ENCODE data around the gene POGK.

The POGK gene

DNA sequence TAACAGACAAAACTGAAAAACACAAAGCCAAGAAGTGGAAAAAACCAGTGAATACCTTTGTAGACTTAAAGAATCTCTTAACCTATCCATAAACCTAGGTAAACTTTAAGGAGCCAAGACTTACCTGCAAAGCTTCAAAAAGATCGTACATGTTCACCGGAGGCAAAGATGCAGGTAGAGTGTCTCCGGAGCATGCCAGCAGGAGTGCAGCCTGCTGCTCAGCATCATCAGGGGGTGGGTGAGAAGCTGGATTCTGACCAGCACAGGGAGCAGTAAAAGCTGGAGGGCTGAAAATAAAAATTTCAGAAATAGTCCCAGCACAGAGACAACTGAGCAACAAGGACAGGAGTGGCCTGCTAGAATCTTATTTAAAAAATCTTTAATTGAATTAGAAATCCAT, 18.7 kb downstream of the POGK start:
- H3K9ac ChIP-seq = no peak overlapping the region
- H3K4me2 ChIP-seq = no peak overlapping the region
- H3K4me1 ChIP-seq (ENCODE audit: low read depth, poor library complexity, severe bottlenecking) = peaks cover 18% of the 10 kb centered on the region
- 0 out of 2 replicates have a peak, but pooled peaks cover 10% of the 10 kb centered on the region for H3K79me2 ChIP-seq (ENCODE audit: insufficient read depth, low read depth)
- H2AFZ ChIP-seq (ENCODE audit: low read depth) = no peak overlapping the region
- H3K27me3 ChIP-seq (ENCODE audit: insufficient read depth, low read depth) = no peaks in the 10 kb centered on the region
- TF ChIP-seq, protein P1, sequence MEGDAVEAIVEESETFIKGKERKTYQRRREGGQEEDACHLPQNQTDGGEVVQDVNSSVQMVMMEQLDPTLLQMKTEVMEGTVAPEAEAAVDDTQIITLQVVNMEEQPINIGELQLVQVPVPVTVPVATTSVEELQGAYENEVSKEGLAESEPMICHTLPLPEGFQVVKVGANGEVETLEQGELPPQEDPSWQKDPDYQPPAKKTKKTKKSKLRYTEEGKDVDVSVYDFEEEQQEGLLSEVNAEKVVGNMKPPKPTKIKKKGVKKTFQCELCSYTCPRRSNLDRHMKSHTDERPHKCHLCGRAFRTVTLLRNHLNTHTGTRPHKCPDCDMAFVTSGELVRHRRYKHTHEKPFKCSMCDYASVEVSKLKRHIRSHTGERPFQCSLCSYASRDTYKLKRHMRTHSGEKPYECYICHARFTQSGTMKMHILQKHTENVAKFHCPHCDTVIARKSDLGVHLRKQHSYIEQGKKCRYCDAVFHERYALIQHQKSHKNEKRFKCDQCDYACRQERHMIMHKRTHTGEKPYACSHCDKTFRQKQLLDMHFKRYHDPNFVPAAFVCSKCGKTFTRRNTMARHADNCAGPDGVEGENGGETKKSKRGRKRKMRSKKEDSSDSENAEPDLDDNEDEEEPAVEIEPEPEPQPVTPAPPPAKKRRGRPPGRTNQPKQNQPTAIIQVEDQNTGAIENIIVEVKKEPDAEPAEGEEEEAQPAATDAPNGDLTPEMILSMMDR (conservative IDR thresholded peaks at IDR 0.05; ENCODE audit: low read depth, low read length) = no peak
- H3K36me3 ChIP-seq (ENCODE audit: insufficient read depth) = 0 out of 2 replicates have a peak, but pooled peaks cover under 1% of the 10 kb centered on the region
- H3K27ac ChIP-seq = no peak overlapping the region
- no peak overlapping the region for H3K4me3 ChIP-seq (IDR thresholded peaks at IDR 0.05; ENCODE audit: insufficient read depth, low read depth, low read length)
- H4K20me1 ChIP-seq (ENCODE audit: insufficient read depth) = peaks cover 8% of the 10 kb centered on the region; the same call in 1 of the 2 replicates

GRCh38 chr1:166858726-166859419, 19.6 kb downstream of the POGK start:
- H3K9ac ChIP-seq = no peak overlapping the region
- no peaks in the 10 kb centered on the region for H3K27me3 ChIP-seq (ENCODE audit: insufficient read depth, low read depth)
- H2AFZ ChIP-seq (ENCODE audit: low read depth) = no peak overlapping the region
- H3K36me3 ChIP-seq (ENCODE audit: insufficient read depth) = no peaks in the 10 kb centered on the region
- no peak overlapping the region for H3K27ac ChIP-seq
- 0 out of 2 replicates have a peak, but pooled peaks cover 3% of the 10 kb centered on the region for H3K79me2 ChIP-seq (ENCODE audit: insufficient read depth, low read depth)
- TF ChIP-seq, protein P1 (conservative IDR thresholded peaks at IDR 0.05; ENCODE audit: low read depth, low read length) = no peak
- H3K4me1 ChIP-seq (ENCODE audit: low read depth, poor library complexity, severe bottlenecking) = peaks cover 18% of the 10 kb centered on the region
- H4K20me1 ChIP-seq (ENCODE audit: insufficient read depth) = peaks cover 8% of the 10 kb centered on the region; the same call in 1 of the 2 replicates
- H3K4me3 ChIP-seq (IDR thresholded peaks at IDR 0.05; ENCODE audit: insufficient read depth, low read depth, low read length) = no peak overlapping the region
- no peak overlapping the region for H3K4me2 ChIP-seq

DNA sequence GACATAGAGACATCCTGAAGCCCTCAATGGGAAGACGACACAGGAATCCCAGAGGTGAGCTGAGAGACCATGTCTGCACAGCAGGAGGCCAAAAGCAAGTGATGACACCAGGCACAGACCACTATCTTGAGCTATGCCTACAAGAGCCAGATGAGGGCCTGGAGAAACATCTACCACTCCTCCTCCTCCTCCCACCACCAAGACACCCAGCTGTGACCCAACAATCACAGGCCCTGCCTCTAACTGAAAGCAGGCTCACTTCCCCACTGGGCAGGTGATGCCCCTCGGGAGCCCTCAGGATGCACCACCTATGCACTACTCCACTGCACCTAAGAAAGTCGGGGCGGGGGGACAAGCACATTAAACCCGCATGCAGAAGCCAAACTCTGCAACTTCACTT, 20.3 kb downstream of the POGK start:
- peaks cover 18% of the 10 kb centered on the region for H3K4me1 ChIP-seq (ENCODE audit: low read depth, poor library complexity, severe bottlenecking)
- H4K20me1 ChIP-seq (ENCODE audit: insufficient read depth) = peaks cover 8% of the 10 kb centered on the region; the same call in 1 of the 2 replicates
- no peaks in the 10 kb centered on the region for H3K79me2 ChIP-seq (ENCODE audit: insufficient read depth, low read depth)
- no peak overlapping the region for H3K4me2 ChIP-seq
- H3K9ac ChIP-seq = no peak overlapping the region
- H2AFZ ChIP-seq (ENCODE audit: low read depth) = no peak overlapping the region
- no peaks in the 10 kb centered on the region for H3K27me3 ChIP-seq (ENCODE audit: insufficient read depth, low read depth)
- TF ChIP-seq, protein P1 (conservative IDR thresholded peaks at IDR 0.05; ENCODE audit: low read depth, low read length) = no peak
- no peak overlapping the region for H3K27ac ChIP-seq
- no peaks in the 10 kb centered on the region for H3K36me3 ChIP-seq (ENCODE audit: insufficient read depth)
- no peak overlapping the region for H3K4me3 ChIP-seq (IDR thresholded peaks at IDR 0.05; ENCODE audit: insufficient read depth, low read depth, low read length)

DNA sequence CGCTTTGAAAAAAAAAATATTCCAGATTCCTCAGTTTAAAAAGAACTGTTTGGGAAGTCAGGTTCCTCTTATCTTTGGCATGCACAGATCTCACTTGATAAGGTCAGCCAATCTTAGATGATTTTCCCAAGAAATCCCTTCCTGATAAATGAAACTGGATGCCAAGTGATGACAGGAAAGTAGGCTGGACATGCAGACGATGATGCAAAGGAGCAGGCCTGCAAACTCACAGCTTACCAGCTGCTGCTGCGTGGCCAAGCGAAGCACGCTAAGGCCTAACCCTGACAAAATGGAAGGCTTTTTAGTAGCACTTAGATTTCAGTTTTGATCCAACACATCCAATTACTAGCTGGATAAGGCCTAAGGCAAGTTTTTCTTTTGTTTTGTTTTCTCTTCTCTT, 26.7 kb downstream of the POGK start:
- TF ChIP-seq, protein P1 (conservative IDR thresholded peaks at IDR 0.05; ENCODE audit: low read depth, low read length) = no peak
- Histone ChIP-seq H3K27me3 (ENCODE audit: insufficient read depth, low read depth) (no peaks in the 10 kb centered on the region), H3K4me1 (ENCODE audit: low read depth, poor library complexity, severe bottlenecking) (peaks cover 39% of the 10 kb centered on the region), H4K20me1 (ENCODE audit: insufficient read depth) (no peaks in the 10 kb centered on the region), H2AFZ (ENCODE audit: low read depth) (no peak overlapping the region), H3K4me2 (no peak overlapping the region), H3K4me3 (IDR thresholded peaks at IDR 0.05; ENCODE audit: insufficient read depth, low read depth, low read length) (no peak overlapping the region), H3K9ac (no peak overlapping the region), H3K27ac (no peak overlapping the region), H3K36me3 (ENCODE audit: insufficient read depth) (peaks cover 4% of the 10 kb centered on the region; the same call in 1 of the 2 replicates), H3K79me2 (ENCODE audit: insufficient read depth, low read depth) (peaks cover 35% of the 10 kb centered on the region)
